ENCODE measurements around the gene SRRM2. TPM values are rescaled to one million over a fixed set of nuclear protein-coding genes. Genes with fewer than 3 reads are reported as not detected.

Gene SRRM2
- total RNA-seq, 2 donors from 2014 or later, result 569 to 1,109 TPM

DNA sequence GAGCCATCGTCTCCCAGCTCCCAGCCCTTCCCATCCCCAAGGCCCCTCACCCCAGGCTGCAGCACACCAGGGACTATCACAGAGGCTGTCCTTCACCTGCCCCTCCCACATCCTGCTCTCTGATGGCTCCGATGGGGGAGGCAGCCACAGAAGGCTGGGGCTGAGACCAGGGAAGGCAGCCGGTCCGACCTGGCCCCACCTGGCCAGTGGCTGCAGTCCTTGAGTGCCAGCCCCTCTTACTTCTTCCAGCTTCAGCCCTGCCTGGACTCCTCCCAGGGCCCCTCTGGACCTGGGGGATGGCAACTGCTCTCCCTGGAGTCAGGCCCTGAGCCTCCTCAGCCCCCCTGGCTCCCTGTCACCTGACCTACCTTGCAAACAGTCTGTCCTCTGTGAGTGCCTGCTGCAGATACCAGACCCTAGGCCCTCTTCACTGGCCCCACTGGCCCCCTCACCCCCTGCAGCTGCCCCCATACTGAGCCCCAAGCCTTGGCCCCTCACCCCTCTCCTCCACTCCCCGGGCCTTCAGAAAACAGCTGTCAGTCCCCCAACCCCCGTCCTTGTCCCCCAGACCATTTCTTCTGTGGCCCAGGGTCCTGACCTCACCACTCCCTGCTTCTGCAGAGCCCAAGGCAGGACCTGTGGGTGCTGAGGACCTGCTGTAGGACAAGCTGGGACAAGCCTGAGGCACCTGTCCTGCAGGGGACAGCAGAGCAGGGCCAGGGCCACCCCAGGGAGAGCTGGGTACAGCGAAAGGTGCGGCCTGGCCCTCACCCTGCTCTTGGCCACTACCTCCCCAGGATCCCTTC, 12.6 kb upstream of the SRRM2 start:
- no peaks in the 10 kb centered on the region for H3K36me3 Mint-ChIP-seq
- H3K27me3 Mint-ChIP-seq, result no peaks in the 10 kb centered on the region
- ATAC-seq, result no peak
- no peaks in the 10 kb centered on the region for H3K4me1 Mint-ChIP-seq (ENCODE audit: low read depth in 2 of 2)
- DNase-seq (ENCODE audit: low spot score), result peak; percentile 53
- H3K27ac Mint-ChIP-seq, result no peak overlapping the region
- H3K4me3 Mint-ChIP-seq, result no peak overlapping the region
- no peaks in the 10 kb centered on the region for H3K9me3 Mint-ChIP-seq

DNA sequence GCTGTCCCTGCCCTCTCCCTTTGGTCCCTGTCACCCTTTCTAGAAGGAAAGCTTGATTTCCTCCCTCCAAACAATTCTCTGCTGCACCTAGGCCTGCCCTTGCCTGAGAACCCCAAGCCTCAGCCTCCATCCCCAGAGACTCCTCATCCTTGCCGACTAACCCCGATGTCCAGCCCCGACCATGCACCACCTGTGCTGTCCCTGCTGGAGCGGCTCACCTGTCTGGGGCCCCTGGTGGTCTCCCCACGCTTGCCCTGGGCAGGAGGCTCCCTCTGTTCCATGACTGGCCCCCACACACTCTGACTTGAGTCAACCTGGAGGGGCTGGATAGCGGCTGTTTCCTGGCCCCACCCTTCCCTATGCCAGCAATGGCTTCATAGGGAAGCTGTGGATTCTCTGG, 12.0 kb upstream of the SRRM2 start:
- no peak for ATAC-seq
- no peaks in the 10 kb centered on the region for H3K4me1 Mint-ChIP-seq (ENCODE audit: low read depth in 2 of 2)
- H3K36me3 Mint-ChIP-seq, result no peaks in the 10 kb centered on the region
- H3K27ac Mint-ChIP-seq, result peak overlapping the region in 1 of 2 donors; percentile 65
- H3K9me3 Mint-ChIP-seq, result no peaks in the 10 kb centered on the region
- H3K4me3 Mint-ChIP-seq, result no peak overlapping the region
- peak; percentile 2 for DNase-seq (ENCODE audit: low spot score)
- no peaks in the 10 kb centered on the region for H3K27me3 Mint-ChIP-seq

DNA sequence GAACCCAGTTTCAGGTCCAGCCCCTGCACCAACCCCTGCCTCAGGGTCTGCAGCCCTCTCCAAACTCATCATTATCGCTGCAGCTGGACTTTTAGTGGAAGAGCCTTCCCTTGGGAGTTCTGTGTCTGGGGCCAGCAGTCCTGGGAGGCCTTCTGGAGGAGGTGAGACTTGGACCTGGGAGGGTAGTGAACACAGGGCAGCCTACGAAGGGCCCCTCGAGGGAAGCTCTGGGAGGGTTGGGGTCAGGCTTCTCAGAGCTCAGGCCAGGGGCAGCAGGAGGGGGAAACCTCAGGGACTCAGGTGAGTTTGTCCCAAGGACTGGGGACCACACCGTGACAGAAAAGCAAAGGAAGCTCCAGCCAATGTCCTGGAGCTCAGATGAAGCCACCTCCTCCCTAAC, 11.3 kb upstream of the SRRM2 start:
- H3K36me3 Mint-ChIP-seq, result no peaks in the 10 kb centered on the region
- peak overlapping the region in 1 of 2 donors; percentile 65 for H3K27ac Mint-ChIP-seq
- no peaks in the 10 kb centered on the region for H3K4me1 Mint-ChIP-seq (ENCODE audit: low read depth in 2 of 2)
- H3K27me3 Mint-ChIP-seq, result no peaks in the 10 kb centered on the region
- DNase-seq (ENCODE audit: low spot score) (peak; percentile 44), ATAC-seq (no peak)
- no peaks in the 10 kb centered on the region for H3K9me3 Mint-ChIP-seq
- H3K4me3 Mint-ChIP-seq, result no peak overlapping the region

DNA sequence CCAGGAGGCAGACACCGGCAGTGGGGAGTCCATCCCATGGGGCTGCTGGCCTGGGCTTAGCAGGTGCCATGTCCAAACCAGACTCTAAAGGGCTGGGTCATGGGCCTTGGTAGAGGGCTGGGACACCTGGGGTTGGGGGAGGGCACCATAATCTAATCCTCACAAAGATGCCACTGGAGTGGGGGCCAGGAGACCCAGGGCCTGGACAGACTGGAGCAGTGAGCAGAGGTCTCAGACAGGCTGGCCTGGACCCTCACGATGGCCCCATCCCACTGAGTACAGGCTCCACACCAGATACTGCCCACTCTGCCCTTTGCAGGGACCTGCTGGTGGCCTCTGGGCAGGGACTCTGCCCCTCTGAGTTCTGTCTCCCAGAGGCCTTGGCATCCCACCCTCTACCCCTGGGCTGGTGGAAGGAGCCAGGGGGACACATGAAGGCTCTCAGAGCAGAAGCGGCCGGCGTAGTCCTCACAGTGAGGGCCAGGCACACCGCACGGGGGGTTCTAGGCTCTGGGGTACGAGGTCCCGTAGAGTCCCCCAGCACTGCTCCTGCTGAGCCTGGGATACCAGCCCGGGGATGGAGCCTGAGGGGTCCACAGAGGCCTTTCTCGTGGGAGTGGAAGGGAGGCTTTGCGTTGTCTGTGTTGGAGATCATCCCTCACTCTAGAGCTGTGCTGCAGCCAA, 10.0 kb upstream of the SRRM2 start:
- H3K36me3 Mint-ChIP-seq, result no peaks in the 10 kb centered on the region
- no peaks in the 10 kb centered on the region for H3K4me1 Mint-ChIP-seq (ENCODE audit: low read depth in 2 of 2)
- peak; percentile 53 for DNase-seq (ENCODE audit: low spot score)
- H3K27ac Mint-ChIP-seq, result no peak overlapping the region
- no peak overlapping the region for H3K4me3 Mint-ChIP-seq
- ATAC-seq, result no peak
- no peaks in the 10 kb centered on the region for H3K9me3 Mint-ChIP-seq
- no peaks in the 10 kb centered on the region for H3K27me3 Mint-ChIP-seq

DNA sequence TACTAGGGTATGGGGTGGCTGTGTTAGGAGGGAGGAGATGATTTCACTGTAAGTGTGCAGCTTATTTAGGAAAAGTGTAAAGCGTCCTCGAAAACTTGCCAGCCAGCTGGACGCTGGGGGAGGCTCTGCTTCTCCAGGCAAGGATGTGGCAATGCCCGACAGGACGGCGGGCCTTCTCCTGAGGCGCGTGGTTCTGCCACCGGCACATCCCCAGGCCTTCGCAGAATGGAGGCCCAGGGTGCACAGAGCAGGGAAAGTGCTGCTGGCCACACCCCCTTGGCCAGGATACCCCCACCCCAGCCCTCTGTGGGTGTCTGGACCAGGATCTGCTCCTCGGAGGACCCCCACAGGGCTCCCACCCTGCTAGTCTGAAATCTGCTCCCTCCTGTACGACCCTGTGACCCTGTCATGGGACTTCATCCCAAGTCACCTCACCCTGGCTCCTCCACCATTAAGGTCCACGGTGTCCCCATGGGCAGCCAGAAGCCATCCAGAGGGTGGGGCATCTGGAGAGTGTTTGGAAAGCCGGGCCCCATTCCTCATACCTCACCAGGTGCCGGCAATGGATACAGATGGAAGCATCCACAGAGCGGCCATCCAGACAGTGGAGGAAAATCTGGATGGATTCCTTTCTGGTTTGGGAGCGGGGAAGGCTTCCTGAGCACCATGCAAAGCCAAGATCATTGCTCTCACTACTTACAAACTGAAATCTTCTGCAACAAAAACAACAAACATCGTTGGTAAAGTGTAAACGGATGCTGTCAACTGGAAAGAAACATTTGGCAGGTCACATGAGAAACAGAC, 9.2 kb upstream of the SRRM2 start:
- H3K4me3 Mint-ChIP-seq, result no peak overlapping the region
- H3K27me3 Mint-ChIP-seq, result no peaks in the 10 kb centered on the region
- H3K36me3 Mint-ChIP-seq, result no peaks in the 10 kb centered on the region
- no peak overlapping the region for H3K27ac Mint-ChIP-seq
- peak; percentile 40 for DNase-seq (ENCODE audit: low spot score)
- no peaks in the 10 kb centered on the region for H3K4me1 Mint-ChIP-seq (ENCODE audit: low read depth in 2 of 2)
- ATAC-seq, result no peak
- no peaks in the 10 kb centered on the region for H3K9me3 Mint-ChIP-seq

DNA sequence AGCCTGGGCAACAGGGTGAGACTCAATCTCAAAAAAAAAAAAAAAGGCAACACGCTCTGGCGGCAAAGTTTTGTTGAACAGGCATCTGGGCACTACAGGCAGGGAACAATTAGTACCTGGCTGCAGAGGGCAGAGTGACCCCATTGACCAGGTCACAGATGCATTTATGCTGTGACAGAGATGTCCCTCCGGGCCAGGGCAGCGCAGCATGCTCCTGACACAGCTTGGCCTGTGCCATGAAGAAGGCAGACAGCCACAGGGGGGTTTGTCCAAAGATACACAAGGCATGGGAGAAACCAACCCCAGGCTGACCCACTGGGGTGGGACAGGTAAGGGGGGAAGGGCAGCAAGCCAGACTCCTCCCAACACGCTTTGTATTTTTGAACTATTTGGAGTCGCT, 7.7 kb upstream of the SRRM2 start:
- H3K36me3 Mint-ChIP-seq, result no peaks in the 10 kb centered on the region
- no peak overlapping the region for H3K27ac Mint-ChIP-seq

DNA sequence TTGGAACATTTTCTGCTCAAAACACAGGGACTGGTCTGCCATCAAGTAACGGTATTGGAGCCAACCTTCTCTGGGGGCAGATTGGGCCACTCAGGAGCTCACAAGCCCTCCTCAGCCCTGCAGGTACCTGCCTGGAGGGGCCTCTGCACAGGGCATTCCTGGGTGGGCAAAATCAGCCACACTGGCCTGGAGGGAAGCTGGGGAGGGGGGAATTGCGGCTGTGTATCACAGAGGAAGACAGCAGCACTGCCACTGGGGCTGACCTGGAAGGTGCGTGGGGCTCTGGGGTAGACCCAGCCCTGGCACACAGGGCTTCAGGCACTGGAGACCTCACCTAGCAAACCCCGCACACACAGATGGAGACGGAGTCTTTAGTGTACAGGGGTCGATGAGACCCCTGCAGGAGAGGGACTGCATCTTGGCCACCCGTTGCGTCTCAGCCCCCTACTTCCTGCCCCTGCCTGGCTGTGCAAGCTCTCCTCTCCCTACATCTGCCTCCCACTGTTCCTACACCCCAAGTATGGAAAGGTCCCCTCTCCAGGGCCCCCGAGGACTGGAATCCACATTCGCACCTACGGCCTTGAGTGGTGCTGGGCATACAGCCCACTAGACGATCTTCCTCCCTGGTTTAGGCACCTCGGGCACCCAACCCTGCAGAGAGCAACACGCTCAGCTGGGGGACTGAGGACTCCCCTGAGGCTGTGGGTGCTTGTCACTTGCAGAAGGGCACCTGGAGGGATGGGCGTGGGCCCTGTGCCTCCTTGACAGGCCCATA, 7.1 kb upstream of the SRRM2 start:
- Mint-ChIP-seq H3K4me3 (no peak overlapping the region), H3K36me3 (no peaks in the 10 kb centered on the region), H3K9me3 (no peaks in the 10 kb centered on the region), H3K4me1 (ENCODE audit: low read depth in 2 of 2) (peaks cover 0 to 2% of the 10 kb centered on the region in 2 donors), H3K27me3 (no peaks in the 10 kb centered on the region), H3K27ac (no peak overlapping the region)
- ATAC-seq, result peak in 1 of 2 donors; percentile 15
- peak; percentile 50 for DNase-seq (ENCODE audit: low spot score)

More for the DNA sequence above, 7.7 kb upstream of the SRRM2 start:
- no peaks in the 10 kb centered on the region for H3K4me1 Mint-ChIP-seq (ENCODE audit: low read depth in 2 of 2)
- no peaks in the 10 kb centered on the region for H3K27me3 Mint-ChIP-seq
- no peaks in the 10 kb centered on the region for H3K9me3 Mint-ChIP-seq
- ATAC-seq, result no peak
- H3K4me3 Mint-ChIP-seq, result no peak overlapping the region
- DNase-seq (ENCODE audit: low spot score), result peak; percentile 25

DNA sequence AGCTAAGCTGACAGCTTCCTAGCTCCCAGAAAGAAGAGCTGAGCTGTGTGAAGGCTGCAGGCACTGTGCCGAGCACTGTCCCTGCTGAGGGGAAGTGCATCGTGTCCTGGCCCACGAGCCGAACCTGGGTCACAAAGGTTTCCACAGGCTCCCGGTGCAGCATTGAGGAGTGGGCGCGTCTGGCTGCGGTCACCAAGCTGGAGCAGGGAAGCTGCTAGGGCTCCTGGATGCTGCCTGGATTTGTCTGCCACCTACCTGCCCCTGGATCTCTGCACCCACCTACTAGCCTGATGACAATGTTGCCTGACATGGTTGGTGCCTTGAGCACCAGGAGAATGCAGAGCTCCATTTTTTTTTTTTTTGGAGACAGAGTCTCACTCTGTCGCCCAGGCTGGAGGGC, 6.5 kb upstream of the SRRM2 start:
- H3K27ac Mint-ChIP-seq, result no peak overlapping the region
- ATAC-seq, result no peak

DNA sequence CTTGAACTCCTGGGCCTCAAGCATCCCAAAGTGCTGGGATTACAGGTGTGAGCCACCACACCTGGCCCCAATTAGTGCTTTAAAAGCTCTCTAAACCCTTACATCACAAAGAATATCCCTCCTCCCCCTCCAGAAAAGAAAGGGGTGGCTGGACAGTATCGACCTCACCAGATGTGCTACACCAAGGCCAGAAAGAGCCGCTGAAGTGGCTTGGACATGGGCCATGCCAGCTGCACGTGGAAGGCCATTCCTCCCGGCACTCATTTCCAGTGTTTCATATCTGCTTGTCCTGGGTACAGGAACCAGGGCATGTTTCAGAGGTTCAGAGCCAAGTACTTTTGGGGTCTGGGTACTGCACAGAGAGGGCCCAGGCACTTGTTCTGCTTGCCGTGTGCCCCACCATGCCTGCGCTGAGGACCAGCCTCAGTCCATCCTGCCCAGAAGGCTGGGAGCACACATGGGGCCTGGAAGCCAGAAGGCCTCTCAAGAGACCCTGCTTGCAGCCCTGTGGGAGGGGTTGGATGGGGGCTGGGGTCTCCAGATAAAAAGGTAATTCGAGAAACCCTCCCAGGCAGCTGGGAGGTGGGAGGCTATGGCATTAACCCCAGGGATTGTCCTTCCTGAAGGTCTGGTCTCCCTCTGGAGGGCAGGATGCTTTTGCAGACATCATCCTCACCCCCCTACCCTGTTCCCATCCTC, 3.5 kb upstream of the SRRM2 start:
- H3K4me3 Mint-ChIP-seq, result no peak overlapping the region
- no peaks in the 10 kb centered on the region for H3K27me3 Mint-ChIP-seq
- no peaks in the 10 kb centered on the region for H3K9me3 Mint-ChIP-seq
- no peak for ATAC-seq
- H3K36me3 Mint-ChIP-seq, result peaks cover 5% of the 10 kb centered on the region
- no peak overlapping the region for H3K27ac Mint-ChIP-seq
- DNase-seq (ENCODE audit: low spot score), result peak; percentile 15
- peaks cover 16 to 21% of the 10 kb centered on the region in 2 donors for H3K4me1 Mint-ChIP-seq (ENCODE audit: low read depth in 2 of 2)

More for the DNA sequence above, 6.5 kb upstream of the SRRM2 start:
- Mint-ChIP-seq H3K27me3 (no peaks in the 10 kb centered on the region), H3K4me3 (no peak overlapping the region), H3K36me3 (no peaks in the 10 kb centered on the region), H3K4me1 (ENCODE audit: low read depth in 2 of 2) (peaks cover 3 to 7% of the 10 kb centered on the region in 2 donors), H3K9me3 (no peaks in the 10 kb centered on the region)
- DNase-seq (ENCODE audit: low spot score), result peak; percentile 23

DNA sequence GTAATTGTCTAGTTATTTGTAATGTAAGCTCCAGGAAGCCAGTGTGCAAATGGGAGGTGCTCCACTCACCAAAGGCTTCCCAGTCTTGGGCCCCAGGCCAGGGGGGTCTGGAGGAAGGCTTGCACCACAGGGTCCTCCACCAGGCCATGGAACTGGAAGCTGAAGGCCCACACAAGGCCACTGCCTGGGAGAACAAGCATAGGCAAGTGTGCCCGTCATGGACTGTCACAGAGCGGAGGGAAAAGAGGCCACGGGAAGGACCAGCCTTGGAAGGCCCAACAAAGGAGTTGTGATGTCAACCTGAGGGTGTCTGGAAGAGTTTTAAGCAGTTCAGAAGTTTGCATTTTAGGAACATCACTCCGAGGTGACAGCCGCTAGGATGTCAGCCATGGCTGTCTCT, 3.0 kb upstream of the SRRM2 start:
- DNase-seq (ENCODE audit: low spot score) (no peak), ATAC-seq (no peak)
- Mint-ChIP-seq H3K4me1 (ENCODE audit: low read depth in 2 of 2) (peaks cover 22 to 27% of the 10 kb centered on the region in 2 donors), H3K36me3 (peaks cover 11% of the 10 kb centered on the region), H3K4me3 (no peak overlapping the region), H3K9me3 (no peaks in the 10 kb centered on the region), H3K27ac (no peak overlapping the region), H3K27me3 (no peaks in the 10 kb centered on the region)

DNA sequence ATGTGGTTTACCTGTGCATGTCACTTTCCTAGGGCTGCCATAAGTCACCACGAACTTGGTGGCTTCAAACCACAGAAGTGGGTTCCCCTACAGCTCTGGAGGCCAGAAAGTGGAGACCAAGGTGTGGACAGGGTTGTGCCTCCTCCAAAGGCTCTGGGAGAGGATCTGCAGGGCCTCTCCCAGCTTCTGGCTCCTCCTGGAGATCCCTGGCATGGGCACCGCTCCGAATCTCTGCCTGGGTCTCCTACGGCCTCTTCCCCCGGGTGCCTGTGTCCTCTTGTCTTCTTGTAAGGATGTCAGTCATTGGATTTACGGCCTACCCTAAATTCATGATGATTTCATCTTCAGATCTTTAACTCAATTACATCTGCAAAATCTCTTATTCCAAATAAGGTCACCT, 2.5 kb upstream of the SRRM2 start:
- Mint-ChIP-seq H3K27ac (peak overlapping the region; percentile 94 to 97), H3K9me3 (no peaks in the 10 kb centered on the region), H3K36me3 (peaks cover 16% of the 10 kb centered on the region), H3K4me1 (ENCODE audit: low read depth in 2 of 2) (peaks cover 27 to 31% of the 10 kb centered on the region in 2 donors), H3K27me3 (no peaks in the 10 kb centered on the region), H3K4me3 (peak overlapping the region; percentile 88)
- no peak for DNase-seq (ENCODE audit: low spot score)
- ATAC-seq, result no peak

DNA sequence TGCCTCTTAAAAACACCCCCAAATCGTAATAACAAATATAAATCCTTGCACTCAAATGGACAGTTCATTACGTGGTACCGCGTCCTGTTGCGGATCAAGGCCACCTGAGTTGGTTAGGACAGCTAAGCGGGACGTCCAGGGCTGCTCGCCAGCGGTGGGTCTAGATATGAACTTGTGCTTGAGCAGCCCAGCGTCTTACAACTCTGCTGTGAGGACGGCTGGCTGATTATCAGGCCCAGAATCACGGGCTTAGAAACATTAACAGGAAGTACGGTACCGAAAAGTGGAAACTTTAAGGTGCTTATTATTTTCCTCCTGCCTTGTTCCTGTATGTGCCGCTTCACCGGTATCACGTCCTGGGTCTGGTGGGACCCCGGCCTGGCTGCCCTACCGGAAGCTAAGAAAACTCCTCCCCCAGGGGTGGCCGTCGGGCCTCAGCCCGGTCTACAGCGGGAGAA, 832 bp upstream of the SRRM2 start:
- peaks cover 43 to 48% of the 10 kb centered on the region in 2 donors for H3K4me1 Mint-ChIP-seq (ENCODE audit: low read depth in 2 of 2)
- H3K27me3 Mint-ChIP-seq, result no peaks in the 10 kb centered on the region
- no peaks in the 10 kb centered on the region for H3K9me3 Mint-ChIP-seq
- H3K36me3 Mint-ChIP-seq, result peaks cover 30% of the 10 kb centered on the region
- H3K27ac Mint-ChIP-seq, result peak overlapping the region; percentile 94 to 97
- DNase-seq (ENCODE audit: low spot score) (no peak), ATAC-seq (peak in 1 of 2 donors; percentile 59)
- peak overlapping the region; percentile 88 for H3K4me3 Mint-ChIP-seq
